Peyer's patch (tissue), 4 donors: ENCODE results near the gene ZNF722. TPM values are rescaled to one million over a fixed set of nuclear protein-coding genes. Genes with fewer than 3 reads are reported as not detected.
"Not testable (repeated sequence)": the region's sequence is repeated elsewhere in the genome, so short reads cannot be mapped to it uniquely, and the experiment has no call there.

ENCODE experiments used
- DNase-seq, 3 donors: peaks; one replicate each; pipeline ENCODE4 v3.0.0-alpha.2; 2017 to 2019
- H3K27ac ChIP-seq, 4 donors: fragments of 200-600 bp; sonication (generic); one replicate each; pipeline ENCODE4 v1.5.1; 2016 to 2019
- H3K27me3 ChIP-seq, 2 donors: fragments of 200-600 bp; sonication (generic); one replicate each; pipeline ENCODE4 v1.5.1; 2019
- H3K36me3 ChIP-seq, 3 donors: fragments of 200-600 bp; sonication (generic); one replicate each; pipeline ENCODE4 v1.5.1; 2016 to 2019
- H3K4me1 ChIP-seq, 4 donors: fragments of 200-600 bp; sonication (generic); one replicate each; pipeline ENCODE4 v1.5.1; 2016 to 2019
- H3K4me3 ChIP-seq, 4 donors: fragments of 200-600 bp; sonication (generic); 1 replicate in 3 of 4; 2 replicates in 1 of 4; pipeline ENCODE4 v1.5.1; 2016 to 2019; ENCODE audit warnings: mild to moderate bottlenecking in 1 of 4
- H3K9me3 ChIP-seq, 4 donors: fragments of 200-600 bp; sonication (generic); one replicate each; pipeline ENCODE4 v1.5.1; 2016 to 2019; ENCODE audit warnings: mild to moderate bottlenecking in 1 of 4
- CTCF ChIP-seq, 6 experiments: fragments of 450-650 bp in 4 of 6; fragments of 200-600 bp in 2 of 6; sonication (generic) in 1 of 6; IDR thresholded peaks; one replicate each; pipeline ENCODE4 v1.5.1; 2017 to 2019; ENCODE audit warnings: antibody characterized with exemption in 6 of 6, mild to moderate bottlenecking in 3 of 6, moderate library complexity in 1 of 6
- POLR2A ChIP-seq, 2 donors: fragments of 450-650 bp; IDR thresholded peaks; one replicate each; pipeline ENCODE4 v1.5.1; 2017; ENCODE audit warnings: antibody characterized with exemption in 2 of 2, mild to moderate bottlenecking in 2 of 2, moderate library complexity in 2 of 2
- total RNA-seq, 4 donors: library from RNA; depleted of rRNA; stranded (reverse); fragments of >200 nt; gene quantifications; one replicate each; pipeline ENCODE4 v1.1.0, GENCODE V29; 2016

The ZNF722 gene
- not detected for total RNA-seq

DNA sequence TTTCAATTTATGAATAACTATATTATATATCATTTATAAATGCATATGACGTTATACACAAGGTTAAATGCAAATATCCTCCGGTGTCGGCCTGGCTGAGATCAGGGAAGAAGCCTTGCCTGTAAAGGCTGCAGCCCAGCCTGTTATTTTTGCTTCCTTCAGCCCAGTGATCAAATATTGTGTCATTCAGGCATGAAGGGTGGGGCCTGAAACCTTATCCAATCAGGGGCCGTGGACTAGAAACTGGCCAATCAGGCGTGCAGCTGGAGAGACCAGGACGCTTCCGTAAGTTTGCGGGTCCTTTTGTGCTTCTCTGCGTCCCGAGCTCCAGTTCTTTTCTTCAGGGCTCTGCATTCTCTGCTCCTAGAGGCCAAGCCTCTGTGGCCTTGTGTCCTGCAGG is at the start of gene ZNF722:
TSS of gene ZNF722 (plus strand) at position 301 of the 400 bp plus-strand sequence. CDS start 113 bp downstream, outside the sequence.
- TF ChIP-seq CTCF (IDR thresholded peaks at IDR 0.05) (no peak), POLR2A (IDR thresholded peaks at IDR 0.05) (no peak)
- Histone ChIP-seq H3K4me1 (no peaks in the 10 kb centered on the region), H3K4me3 (no peak within 1 kb of the TSS), H3K36me3 (no peaks in the 10 kb centered on the region), H3K9me3 (peaks cover 0 to 7% (median 2%) of the 10 kb centered on the region in 4 donors), H3K27ac (no peak within 1 kb of the TSS), H3K27me3 (no peaks in the 10 kb centered on the region)
- no peak for DNase-seq

DNA sequence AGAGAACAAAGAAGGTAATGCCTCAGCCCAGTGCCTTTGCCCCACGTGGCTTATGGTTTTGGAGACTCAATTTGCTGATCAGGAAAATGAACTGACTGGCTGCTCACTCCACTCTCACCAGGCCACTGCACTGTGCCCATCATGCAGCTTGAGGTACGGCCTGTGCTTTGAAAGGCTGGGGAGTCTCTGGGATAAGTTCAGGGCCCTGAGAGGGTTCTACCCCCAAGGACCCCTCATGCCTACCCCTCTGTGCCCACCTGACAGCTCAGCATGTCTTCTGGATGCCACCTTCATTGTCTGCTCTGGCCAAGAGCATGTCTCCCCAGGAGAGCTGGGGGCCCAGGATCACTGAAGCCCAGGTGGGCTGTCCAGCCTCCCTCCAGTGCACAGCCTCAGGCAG is 45.5 kb upstream of the ZNF722 start:
- Histone ChIP-seq H3K9me3 (peaks cover 0 to 3% (median 0%) of the 10 kb centered on the region in 4 donors), H3K4me3 (no peak overlapping the region), H3K36me3 (no peaks in the 10 kb centered on the region), H3K27ac (no peak overlapping the region), H3K4me1 (no peaks in the 10 kb centered on the region), H3K27me3 (no peaks in the 10 kb centered on the region)
- no peak for TF ChIP-seq CTCF (IDR thresholded peaks at IDR 0.05)
- TF ChIP-seq POLR2A (IDR thresholded peaks at IDR 0.05): no peak
- DNase-seq: no peak

DNA sequence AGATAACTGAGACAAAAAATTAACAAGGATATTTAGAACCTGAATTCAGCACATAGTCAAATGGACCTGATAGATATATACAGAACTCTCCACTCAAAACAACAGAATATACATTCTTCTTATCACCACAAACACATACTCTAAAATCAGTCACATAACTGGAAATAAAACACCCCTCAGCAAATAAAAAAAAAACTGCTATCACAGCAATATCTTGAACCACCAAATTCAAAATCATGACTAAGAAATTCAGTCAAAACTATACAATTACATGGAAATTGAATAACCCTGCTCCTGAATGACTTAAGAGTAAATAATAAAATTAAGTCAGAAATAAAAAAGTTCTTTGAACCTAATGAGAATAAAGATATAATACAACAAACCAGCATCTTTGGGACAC is 30.0 kb upstream of the ZNF722 start:
- DNase-seq: no peak
- TF ChIP-seq CTCF (IDR thresholded peaks at IDR 0.05): no peak
- TF ChIP-seq POLR2A (IDR thresholded peaks at IDR 0.05): no peak
- Histone ChIP-seq H3K4me1 (no peaks in the 10 kb centered on the region), H3K36me3 (no peaks in the 10 kb centered on the region), H3K9me3 (no peaks in the 10 kb centered on the region), H3K27me3 (no peaks in the 10 kb centered on the region), H3K4me3 (no peak overlapping the region), H3K27ac (no peak overlapping the region)

GRCh38 chr7:64015496-64015895 is 16.8 kb downstream of the ZNF722 start:
- H3K27ac ChIP-seq, H3K4me3 ChIP-seq, H3K36me3 ChIP-seq, DNase-seq, H3K4me1 ChIP-seq, H3K27me3 ChIP-seq: not testable (repeated sequence)
- peaks cover 0 to 26% (median 3%) of the 10 kb centered on the region in 4 donors for H3K9me3 ChIP-seq

DNA sequence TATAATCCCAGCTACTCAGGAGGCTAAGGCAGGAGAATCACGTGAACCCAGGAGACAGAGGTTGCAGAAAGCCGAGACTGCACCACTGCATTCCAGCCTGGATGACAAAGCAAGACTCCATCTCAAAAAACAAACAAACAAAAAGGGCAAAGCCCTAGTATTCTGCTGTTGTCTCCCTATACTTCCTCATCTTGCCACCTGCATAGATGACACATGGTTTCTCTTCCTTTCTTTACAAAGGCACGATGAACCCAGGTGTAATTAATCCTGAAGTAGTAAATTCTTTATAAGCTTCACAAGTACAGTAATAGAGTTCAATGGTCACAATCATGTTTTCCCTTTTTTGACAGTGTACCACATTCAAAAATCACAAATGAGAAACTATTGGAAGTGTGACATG is 36.7 kb downstream of the ZNF722 start:
- peaks cover 0 to 43% (median 16%) of the 10 kb centered on the region in 4 donors for H3K9me3 ChIP-seq

GRCh38 chr7:64037095-64037494 is 38.4 kb downstream of the ZNF722 start:
- Histone ChIP-seq H3K27me3 (no peaks in the 10 kb centered on the region), H3K9me3 (peaks cover 0 to 36% (median 17%) of the 10 kb centered on the region in 4 donors), H3K4me1 (no peaks in the 10 kb centered on the region), H3K36me3 (no peaks in the 10 kb centered on the region), H3K4me3 (no peak overlapping the region), H3K27ac (no peak overlapping the region)
- no peak for TF ChIP-seq POLR2A (IDR thresholded peaks at IDR 0.05)
- no peak for TF ChIP-seq CTCF (IDR thresholded peaks at IDR 0.05)
- no peak for DNase-seq

More for the DNA sequence above, 36.7 kb downstream of the ZNF722 start:
- Histone ChIP-seq H3K4me1 (no peaks in the 10 kb centered on the region), H3K36me3 (no peaks in the 10 kb centered on the region), H3K4me3 (no peak overlapping the region), H3K27ac (no peak overlapping the region), H3K27me3 (no peaks in the 10 kb centered on the region)
- TF ChIP-seq CTCF (IDR thresholded peaks at IDR 0.05) (no peak), POLR2A (IDR thresholded peaks at IDR 0.05) (no peak)
- no peak for DNase-seq
